GM08714 (cell line): ENCODE measurements around the gene CTAG2.

Experiments used
- H3K4me3 ChIP-seq: fragments of 200-500 bp; sonication (Bioruptor generic); 2 replicates; pipeline ENCODE4 v1.5.1; 2014; ENCODE audit warnings: mild to moderate bottlenecking, low read length, inconsistent platforms
- ZNF274 ChIP-seq: IDR thresholded peaks from 2 replicates; pipeline ENCODE4 v1.6.1; 2012; ENCODE audit warnings: mild to moderate bottlenecking, low read depth, low read length

The CTAG2 gene

DNA sequence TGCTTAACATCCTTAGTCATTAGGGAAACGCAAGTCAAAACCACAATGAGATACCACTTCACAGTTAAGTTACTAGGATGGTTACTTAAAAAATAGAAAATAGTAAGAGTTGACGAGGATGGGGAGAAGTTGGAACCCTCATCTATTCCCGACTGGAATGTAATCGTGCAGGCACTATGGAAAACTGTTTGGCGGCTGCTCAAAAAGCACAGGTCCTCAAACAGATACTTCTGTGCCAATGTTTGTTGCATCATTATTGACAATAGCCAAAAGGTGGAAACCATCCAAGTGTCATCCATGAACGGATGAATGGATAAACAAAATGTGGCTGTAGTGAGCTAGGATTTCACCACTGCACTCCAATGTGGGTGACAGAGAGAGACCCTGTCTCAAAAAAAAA lies 46.0 kb downstream of the CTAG2 start:
- no peak for TF ChIP-seq ZNF274
- no peak overlapping the region for H3K4me3 ChIP-seq

DNA sequence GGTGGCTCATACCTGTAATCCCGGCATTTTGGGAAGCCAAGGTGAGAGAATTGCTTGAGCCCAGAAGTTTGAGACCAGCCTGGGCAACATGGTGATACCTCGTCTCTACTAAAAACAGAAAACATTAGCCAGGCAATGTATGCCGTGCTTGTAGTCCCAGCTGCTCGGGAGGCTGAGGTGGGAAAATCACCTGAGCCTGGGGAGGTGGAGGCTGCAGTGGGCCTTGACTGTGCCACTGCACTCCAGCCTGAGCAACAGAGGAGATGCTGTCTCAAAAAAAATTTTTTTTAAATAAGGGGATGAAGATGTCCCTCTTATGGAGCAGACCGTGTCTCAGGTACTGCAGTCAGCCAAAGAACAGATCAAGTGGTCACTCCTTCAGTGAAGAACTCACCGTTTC lies 47.8 kb downstream of the CTAG2 start:
- no peak for TF ChIP-seq ZNF274
- H3K4me3 ChIP-seq: no peak overlapping the region

DNA sequence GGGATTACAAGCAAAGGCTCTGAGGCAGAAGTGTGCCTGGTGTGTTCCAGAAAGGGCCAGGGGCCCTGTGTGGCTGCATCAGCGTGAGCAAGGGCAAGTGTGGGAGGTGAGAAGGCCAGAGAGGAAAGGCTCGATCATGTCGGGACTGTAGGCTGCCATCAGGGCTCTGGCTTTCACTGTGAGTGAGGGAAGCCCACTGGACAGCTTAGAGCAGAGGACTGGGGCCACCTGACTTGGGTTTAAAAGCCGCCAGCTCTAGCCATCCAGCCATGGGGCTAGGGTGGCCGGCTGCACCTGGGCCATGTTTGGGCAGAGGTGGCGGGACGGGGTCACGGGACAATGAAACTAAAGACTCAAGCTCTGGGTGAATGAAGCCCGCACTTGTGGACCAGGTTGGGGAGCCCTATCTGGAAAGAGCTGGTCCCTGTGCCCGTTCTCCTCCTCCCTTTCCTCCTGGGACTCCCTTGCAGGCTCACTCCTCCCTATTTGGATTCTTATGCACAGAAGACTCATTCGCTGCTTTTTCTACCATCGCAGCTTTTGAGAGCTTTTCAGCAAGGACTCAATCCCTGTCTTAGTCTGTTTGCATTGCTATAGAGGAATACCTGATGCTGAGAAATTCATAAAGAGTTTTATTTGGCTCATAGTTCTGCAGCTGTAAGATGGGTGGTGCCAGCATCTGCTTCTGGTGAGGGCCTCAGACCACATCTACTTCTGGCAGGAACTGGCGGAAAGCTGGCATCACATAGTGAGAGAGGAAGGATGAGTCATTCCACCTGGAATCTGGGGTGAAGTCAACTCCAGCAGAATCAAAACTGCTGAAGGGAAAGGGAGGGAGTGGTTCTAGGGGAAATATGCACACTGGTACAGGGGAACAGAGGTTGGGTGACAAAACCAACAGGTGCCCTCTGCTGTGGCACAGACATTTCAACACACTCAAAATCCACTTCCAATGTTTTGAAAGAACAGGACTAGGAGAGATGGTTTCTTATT lies 49.6 kb downstream of the CTAG2 start:
- H3K4me3 ChIP-seq: no peak overlapping the region
- TF ChIP-seq ZNF274: no peak

DNA sequence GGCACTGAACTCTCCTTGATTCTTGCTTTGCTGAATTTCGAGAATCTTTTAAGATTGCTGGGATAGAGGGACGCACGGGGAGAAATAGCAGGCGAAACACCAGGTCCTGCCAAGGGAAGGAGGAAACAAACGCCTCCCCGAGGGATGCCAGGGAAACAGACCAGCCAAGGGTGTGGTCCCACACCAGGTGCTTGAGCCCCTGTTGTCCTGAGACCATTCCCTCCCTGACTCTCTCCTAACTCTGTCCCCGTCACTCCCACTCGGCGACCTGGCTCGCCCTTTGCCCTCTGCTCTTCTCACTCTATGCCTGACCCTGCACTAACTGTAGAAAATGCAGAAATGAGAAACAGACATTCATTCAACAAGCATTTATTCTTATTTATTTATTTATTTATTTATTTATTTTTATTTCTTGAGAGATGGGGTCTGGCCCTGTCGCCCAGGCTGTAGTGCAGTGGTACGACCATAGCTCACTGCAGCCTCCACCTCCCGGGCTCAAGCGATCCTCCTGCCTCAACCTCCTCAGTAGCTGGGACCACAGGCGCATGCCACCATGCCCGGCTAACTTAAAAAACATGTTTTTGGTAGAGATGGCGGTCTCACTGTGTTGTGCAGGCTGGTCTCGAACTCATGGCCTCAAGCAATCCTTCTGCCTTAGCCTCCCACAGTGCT lies 50.5 kb downstream of the CTAG2 start:
- TF ChIP-seq ZNF274: no peak
- H3K4me3 ChIP-seq: no peak overlapping the region

DNA sequence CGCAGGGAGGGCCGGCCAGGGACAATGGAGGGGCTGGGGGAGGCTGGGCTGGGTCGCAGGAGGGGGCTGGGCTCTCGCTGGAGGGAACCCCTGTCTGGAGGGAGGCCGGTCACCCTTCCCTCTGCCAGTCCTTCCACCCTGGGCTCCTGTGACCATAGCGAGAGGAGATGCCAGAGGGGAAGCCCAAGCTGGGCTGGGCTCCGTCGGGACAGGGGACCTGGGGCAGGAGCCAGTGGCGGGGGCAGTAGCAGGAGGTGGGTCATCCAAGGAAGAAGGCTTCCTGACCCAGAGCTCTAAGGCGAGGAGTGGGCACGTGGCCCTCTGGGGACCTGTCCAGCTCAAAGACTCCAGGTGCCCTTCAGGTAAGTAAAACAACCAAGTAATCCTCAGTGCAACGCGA lies 51.2 kb downstream of the CTAG2 start:
- TF ChIP-seq ZNF274: no peak
- H3K4me3 ChIP-seq: no peak overlapping the region
